KMS-11 (cell line): Measurements from ENCODE around the gene GOLGA8T.
"Not testable (repeated sequence)": the region's sequence is repeated elsewhere in the genome, so short reads cannot be mapped to it uniquely, and the experiment has no call there.

Experiments used
- H2AFZ ChIP-seq: fragments of 200-600 bp; sonication (generic); 2 replicates; pipeline ENCODE4 v1.6.1; 2016; ENCODE audit warnings: antibody characterized with exemption, mixed run types, low read depth
- H3K27ac ChIP-seq: fragments of 200-600 bp; sonication (generic); 2 replicates; pipeline ENCODE4 v1.6.1; 2016; ENCODE audit warnings: mild to moderate bottlenecking, mixed run types
- H3K27me3 ChIP-seq: fragments of 200-600 bp; sonication (generic); 2 replicates; pipeline ENCODE4 v1.6.1; 2017; ENCODE audit warnings: mild to moderate bottlenecking, low read depth, mixed run types, moderate library complexity; ENCODE audit not compliant: insufficient read depth
- H3K36me3 ChIP-seq: fragments of 200-600 bp; sonication (generic); 2 replicates; pipeline ENCODE4 v1.6.1; 2017; ENCODE audit warnings: mild to moderate bottlenecking, mixed run types; ENCODE audit not compliant: insufficient read depth
- H3K4me1 ChIP-seq: fragments of 200-600 bp; sonication (generic); 2 replicates; pipeline ENCODE4 v1.6.1; 2016; ENCODE audit warnings: mild to moderate bottlenecking, low read depth, mixed run types; ENCODE audit not compliant: poor library complexity, severe bottlenecking
- H3K4me2 ChIP-seq: fragments of 200-600 bp; sonication (generic); 2 replicates; pipeline ENCODE4 v1.7.0; 2016; ENCODE audit warnings: mild to moderate bottlenecking, mixed run types
- H3K4me3 ChIP-seq: fragments of 200-600 bp; sonication (generic); IDR thresholded peaks from 2 replicates; pipeline ENCODE4 v1.6.1; 2017; ENCODE audit warnings: low read depth, low read length, mixed read lengths; ENCODE audit not compliant: insufficient read depth
- H3K79me2 ChIP-seq: fragments of 200-600 bp; sonication (generic); 2 replicates; pipeline ENCODE4 v1.6.1; 2016; ENCODE audit warnings: low read depth, mixed run types; ENCODE audit not compliant: insufficient read depth
- H3K9ac ChIP-seq: fragments of 200-600 bp; sonication (generic); 2 replicates; pipeline ENCODE4 v1.6.1; 2016; ENCODE audit warnings: mild to moderate bottlenecking, mixed run types
- H4K20me1 ChIP-seq: fragments of 200-600 bp; sonication (generic); 2 replicates; pipeline ENCODE4 v1.6.1; 2016; ENCODE audit warnings: mild to moderate bottlenecking, mixed run types; ENCODE audit not compliant: insufficient read depth

The GOLGA8T gene

DNA sequence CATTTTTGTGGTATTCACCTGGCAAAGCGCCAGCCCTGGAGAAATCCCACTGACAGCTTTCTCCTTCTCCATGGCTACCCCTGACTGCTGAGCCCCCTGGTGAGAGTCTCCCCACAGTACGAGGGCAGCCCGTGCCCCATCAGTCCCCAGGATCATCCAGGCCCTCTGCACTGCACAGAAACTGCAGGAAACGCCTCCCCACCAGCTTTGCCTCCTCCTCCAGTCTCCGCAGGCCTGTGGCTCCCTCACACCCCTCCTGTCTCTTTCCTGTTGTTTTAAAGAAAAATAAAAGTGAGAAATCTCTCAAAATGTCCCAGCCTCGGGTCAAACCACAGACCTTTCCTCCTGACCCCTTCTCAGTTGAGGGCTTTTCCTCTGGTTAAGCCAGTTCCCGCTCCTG lies 29.4 kb downstream of the GOLGA8T start:
- not testable (repeated sequence) for H3K9ac ChIP-seq, H3K4me3 ChIP-seq, H4K20me1 ChIP-seq, H3K4me2 ChIP-seq, H2AFZ ChIP-seq, H3K27me3 ChIP-seq, H3K79me2 ChIP-seq, H3K4me1 ChIP-seq, H3K36me3 ChIP-seq, H3K27ac ChIP-seq

DNA sequence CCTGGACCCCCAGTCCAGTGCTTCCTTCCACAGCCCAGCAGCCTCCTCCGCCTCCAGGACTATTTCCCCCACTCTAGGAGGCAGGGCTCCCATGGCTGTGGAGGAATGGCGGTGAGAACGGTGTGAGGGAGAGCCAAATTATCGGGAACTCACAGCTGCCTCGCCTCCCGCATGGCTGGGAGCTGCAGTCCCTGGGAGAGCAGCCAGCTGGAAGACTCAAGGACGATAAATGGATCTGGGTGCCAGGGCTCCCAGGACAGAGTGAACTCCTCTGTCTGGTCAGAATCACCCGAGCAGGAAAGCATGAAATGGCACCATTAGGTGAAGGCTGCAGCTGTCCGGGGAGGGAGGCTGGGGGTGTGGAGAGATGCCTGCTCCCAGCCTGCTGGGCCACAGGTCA lies 32.6 kb downstream of the GOLGA8T start:
- not testable (repeated sequence) for H4K20me1 ChIP-seq

DNA sequence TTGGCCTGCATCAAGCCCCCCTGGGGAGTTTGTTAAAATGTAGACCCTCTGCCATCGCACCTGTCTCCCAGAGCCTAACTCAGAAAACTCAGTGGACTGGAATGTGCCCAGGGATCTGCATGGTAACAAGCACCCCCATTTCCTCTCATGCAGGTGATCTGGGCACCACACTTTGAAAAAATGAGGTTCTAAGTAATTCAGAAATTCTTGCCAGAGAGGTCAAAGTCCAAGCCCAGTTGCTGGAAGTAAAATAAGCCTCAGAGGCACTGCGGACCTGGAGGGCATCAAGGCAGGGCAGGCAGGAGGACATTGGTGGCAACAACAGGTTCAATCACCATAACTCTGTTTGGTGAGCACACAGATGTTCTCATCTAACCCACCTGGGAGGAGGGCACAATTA lies 33.0 kb downstream of the GOLGA8T start:
- not testable (repeated sequence) for H3K4me3 ChIP-seq, H2AFZ ChIP-seq, H4K20me1 ChIP-seq, H3K4me1 ChIP-seq, H3K4me2 ChIP-seq, H3K79me2 ChIP-seq, H3K27ac ChIP-seq, H3K27me3 ChIP-seq, H3K36me3 ChIP-seq, H3K9ac ChIP-seq

More for the DNA sequence above, 32.6 kb downstream of the GOLGA8T start:
- H3K4me2 ChIP-seq, H3K27me3 ChIP-seq, H2AFZ ChIP-seq, H3K36me3 ChIP-seq, H3K9ac ChIP-seq, H3K4me3 ChIP-seq, H3K4me1 ChIP-seq, H3K79me2 ChIP-seq, H3K27ac ChIP-seq: not testable (repeated sequence)

DNA sequence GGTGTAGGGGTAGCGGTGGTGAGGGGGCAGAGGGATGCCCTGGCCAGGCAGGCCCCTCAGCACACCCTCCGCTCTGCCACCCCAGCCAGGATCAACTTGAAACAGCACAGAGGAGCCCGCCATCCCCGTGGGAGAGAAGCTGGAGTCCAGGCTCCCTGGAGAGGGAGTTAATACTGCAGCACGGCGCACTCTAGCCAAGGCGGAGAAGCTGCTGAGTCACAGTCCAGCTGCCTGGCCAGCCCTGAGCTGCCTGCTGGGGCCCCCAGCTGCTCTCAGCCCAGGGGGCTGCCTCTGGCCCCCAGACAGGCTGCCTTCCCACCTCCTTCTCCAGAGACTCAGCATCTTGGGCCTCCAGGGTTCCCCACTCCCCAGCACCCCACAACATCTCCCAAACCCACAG lies 36.6 kb downstream of the GOLGA8T start:
- H3K4me3 ChIP-seq, H3K27me3 ChIP-seq, H3K4me2 ChIP-seq, H2AFZ ChIP-seq, H4K20me1 ChIP-seq, H3K4me1 ChIP-seq, H3K36me3 ChIP-seq, H3K27ac ChIP-seq, H3K9ac ChIP-seq, H3K79me2 ChIP-seq: not testable (repeated sequence)

GRCh38 chr15:30173041-30173608 lies 38.3 kb downstream of the GOLGA8T start:
- not testable (repeated sequence) for H3K79me2 ChIP-seq, H3K4me3 ChIP-seq, H2AFZ ChIP-seq

GRCh38 chr15:30175291-30175690 lies 40.4 kb downstream of the GOLGA8T start:
- not testable (repeated sequence) for H3K9ac ChIP-seq, H4K20me1 ChIP-seq, H3K4me2 ChIP-seq, H2AFZ ChIP-seq, H3K79me2 ChIP-seq, H3K27me3 ChIP-seq, H3K27ac ChIP-seq, H3K4me1 ChIP-seq, H3K4me3 ChIP-seq, H3K36me3 ChIP-seq

More at GRCh38 chr15:30173041-30173608, 38.3 kb downstream of the GOLGA8T start:
- not testable (repeated sequence) for H3K27me3 ChIP-seq, H3K36me3 ChIP-seq, H3K4me2 ChIP-seq, H3K4me1 ChIP-seq, H4K20me1 ChIP-seq, H3K9ac ChIP-seq, H3K27ac ChIP-seq

DNA sequence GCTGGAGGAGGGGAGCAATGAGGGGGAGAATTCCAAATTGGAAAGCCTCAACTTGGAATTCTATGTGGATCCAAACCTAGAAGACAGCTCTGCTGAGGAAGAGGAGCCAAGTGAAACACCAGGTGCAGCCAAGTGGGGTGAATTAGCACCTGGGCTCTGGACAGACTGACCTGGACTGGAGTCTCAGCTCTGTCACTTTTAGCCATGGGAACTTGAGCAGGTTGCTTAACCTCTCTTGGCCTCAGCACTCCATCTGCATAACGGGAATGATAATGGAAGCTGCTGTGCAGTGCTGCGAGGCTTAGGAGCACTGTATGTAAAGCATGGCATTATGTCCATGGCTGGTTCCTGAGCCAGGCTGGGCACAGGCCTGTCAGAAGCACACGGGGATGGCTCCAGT lies 41.8 kb downstream of the GOLGA8T start:
- not testable (repeated sequence) for H3K79me2 ChIP-seq, H3K4me1 ChIP-seq, H2AFZ ChIP-seq, H4K20me1 ChIP-seq, H3K4me2 ChIP-seq, H3K27me3 ChIP-seq, H3K27ac ChIP-seq, H3K4me3 ChIP-seq, H3K36me3 ChIP-seq, H3K9ac ChIP-seq

- not testable (repeated sequence) for H3K27me3 ChIP-seq, H3K4me1 ChIP-seq, H3K79me2 ChIP-seq, H4K20me1 ChIP-seq, H3K4me3 ChIP-seq, H3K36me3 ChIP-seq, H3K27ac ChIP-seq, H3K4me2 ChIP-seq, H3K9ac ChIP-seq, H2AFZ ChIP-seq
Observed at GRCh38 chr15:30179814-30180213, 45.0 kb downstream of the GOLGA8T start.

- not testable (repeated sequence) for H3K27ac ChIP-seq, H3K4me3 ChIP-seq, H3K9ac ChIP-seq, H3K79me2 ChIP-seq, H3K4me2 ChIP-seq, H3K27me3 ChIP-seq, H3K36me3 ChIP-seq, H4K20me1 ChIP-seq, H3K4me1 ChIP-seq, H2AFZ ChIP-seq
Observed at GRCh38 chr15:30185495-30185894, 50.6 kb downstream of the GOLGA8T start.

DNA sequence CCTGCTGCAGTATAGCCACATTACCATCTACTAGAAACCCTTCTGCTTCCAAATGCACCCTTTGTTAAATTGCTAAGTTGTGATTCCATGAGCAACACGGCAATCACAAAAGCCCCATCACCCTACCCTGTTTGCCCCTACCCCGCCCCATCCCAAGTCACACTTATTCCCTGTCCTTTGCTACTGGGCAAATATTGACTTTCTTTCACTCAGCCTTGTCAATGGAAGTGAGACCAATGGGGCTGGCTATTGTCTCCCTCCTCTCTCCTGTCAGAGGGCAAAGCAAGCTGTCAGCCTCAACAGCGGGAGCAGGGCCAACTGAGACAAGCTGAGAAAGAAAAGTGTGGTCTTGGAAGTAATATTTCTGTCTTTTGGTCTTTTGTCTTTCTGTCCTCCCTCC lies 52.6 kb downstream of the GOLGA8T start:
- H3K27ac ChIP-seq, H3K4me3 ChIP-seq, H2AFZ ChIP-seq, H3K27me3 ChIP-seq, H3K36me3 ChIP-seq, H3K9ac ChIP-seq, H3K4me2 ChIP-seq, H3K4me1 ChIP-seq, H4K20me1 ChIP-seq, H3K79me2 ChIP-seq: not testable (repeated sequence)

- not testable (repeated sequence) for H3K36me3 ChIP-seq, H3K79me2 ChIP-seq, H3K27me3 ChIP-seq, H3K4me1 ChIP-seq, H3K9ac ChIP-seq, H3K4me2 ChIP-seq, H3K27ac ChIP-seq, H2AFZ ChIP-seq, H3K4me3 ChIP-seq, H4K20me1 ChIP-seq
Observed at GRCh38 chr15:30189754-30190153, 54.9 kb downstream of the GOLGA8T start.
